HG03039 (cell line): ENCODE results near the gene CEP76.

Source experiments
- ATAC-seq: cut with Tn5 transposase; IDR thresholded peaks from one replicate; pipeline ENCODE4 v1.9.1; 2021; ENCODE audit warnings: mild to moderate bottlenecking, moderate library complexity; ENCODE audit not compliant: unreplicated experiment

Gene CEP76

GRCh38 chr18:12711446-12711845 is 8.9 kb upstream of the CEP76 start:
- no peak for ATAC-seq

- no peak for ATAC-seq
Measured at GRCh38 chr18:12703664-12704063, 1.1 kb upstream of the CEP76 start.

GRCh38 chr18:12703096-12703567 is 609 bp upstream of the CEP76 start:
- no peak for ATAC-seq

GRCh38 chr18:12701161-12701560 is 1.4 kb downstream of the CEP76 start:
- no peak for ATAC-seq

GRCh38 chr18:12699747-12700146 is 2.8 kb downstream of the CEP76 start:
- ATAC-seq, result no peak

- ATAC-seq, result no peak
Measured at GRCh38 chr18:12694032-12694431, 8.5 kb downstream of the CEP76 start.

GRCh38 chr18:12692206-12692605 is 10.3 kb downstream of the CEP76 start:
- no peak for ATAC-seq

GRCh38 chr18:12689256-12689850 is 13.2 kb downstream of the CEP76 start:
- no peak for ATAC-seq

GRCh38 chr18:12686100-12686499 is 16.4 kb downstream of the CEP76 start:
- no peak for ATAC-seq

GRCh38 chr18:12679183-12679786 is 23.2 kb downstream of the CEP76 start:
- ATAC-seq, result no peak

GRCh38 chr18:12668041-12668440 is 34.5 kb downstream of the CEP76 start:
- ATAC-seq, result no peak

- no peak for ATAC-seq
Measured at GRCh38 chr18:12659904-12660605, 42.5 kb downstream of the CEP76 start.

GRCh38 chr18:12658426-12659138 is 43.9 kb downstream of the CEP76 start:
- ATAC-seq, result no peak

- ATAC-seq, result peak; percentile 62
Measured at GRCh38 chr18:12657684-12658425, 44.7 kb downstream of the CEP76 start, which contains the start of gene SPIRE1. TSS of gene SPIRE1 (minus strand) at chr18:12658107. CDS start at chr18:12657866, 241 bp downstream.

- ATAC-seq, result peak; percentile 35
Measured at GRCh38 chr18:12656938-12657683, 45.4 kb downstream of the CEP76 start.

- no peak for ATAC-seq
Measured at GRCh38 chr18:12656605-12656937, 46.0 kb downstream of the CEP76 start.

- no peak for ATAC-seq
Measured at GRCh38 chr18:12654971-12655370, 47.6 kb downstream of the CEP76 start.

GRCh38 chr18:12652861-12653401 is 49.6 kb downstream of the CEP76 start:
- no peak for ATAC-seq

GRCh38 chr18:12651651-12652050 is 50.9 kb downstream of the CEP76 start:
- ATAC-seq, result no peak

- no peak for ATAC-seq
Measured at GRCh38 chr18:12647773-12648172, 54.8 kb downstream of the CEP76 start.
